Ovary (tissue), 9 donors: ENCODE results near the gene C6. TPM values are rescaled to one million over a fixed set of nuclear protein-coding genes. Genes with fewer than 3 reads are reported as not detected.

Experiments used
- DNase-seq, 5 donors: peaks; one replicate each; pipeline ENCODE4 v3.0.0-alpha.2; 2019 to 2020
- H3K27ac ChIP-seq, 2 donors: fragments of 200-600 bp; one replicate each; pipeline versions ENCODE4 v1.5.1 to v1.8.0; 2019 to 2022
- H3K27me3 ChIP-seq: fragments of 200-600 bp; one replicate; pipeline ENCODE4 v1.8.0; 2022
- H3K36me3 ChIP-seq: fragments of 200-600 bp; sonication (generic); one replicate; pipeline ENCODE4 v1.5.1; 2019
- H3K4me1 ChIP-seq: one replicate; pipeline ENCODE4 v1.8.1; 2013; ENCODE audit warnings: mild to moderate bottlenecking, moderate library complexity; ENCODE audit not compliant: insufficient read depth
- H3K4me3 ChIP-seq: fragments of 200-600 bp; sonication (generic); one replicate; pipeline ENCODE4 v1.5.1; 2017
- H3K9me3 ChIP-seq, 2 donors: fragments of 200-600 bp in 1 of 2; sonication (generic) in 1 of 2; one replicate each; pipeline versions ENCODE4 v1.5.1 to v1.8.1; 2013 to 2019; ENCODE audit warnings: mild to moderate bottlenecking in 1 of 2, moderate library complexity in 1 of 2
- CTCF ChIP-seq, 3 donors: fragments of 450-650 bp in 2 of 3; fragments of 200-600 bp in 1 of 3; IDR thresholded peaks; one replicate each; pipeline versions ENCODE4 v1.5.1 to v1.8.0; 2016 to 2022; ENCODE audit warnings: antibody characterized with exemption in 3 of 3, mild to moderate bottlenecking in 1 of 3
- EP300 ChIP-seq: sonication (generic); formaldehyde crosslinking; IDR thresholded peaks from one replicate; pipeline ENCODE4 v1.6.1; 2017; ENCODE audit warnings: antibody characterized with exemption
- POLR2A ChIP-seq: fragments of 450-650 bp; IDR thresholded peaks from one replicate; pipeline ENCODE4 v1.6.1; 2017; ENCODE audit warnings: antibody characterized with exemption, mild to moderate bottlenecking, moderate library complexity
- WGBS, 3 donors: extraction: QIAGEN DNeasy Blood & Tissue Kit in 1 of 3; methylation state at CpG; one replicate each; pipeline versions ENCODE4 v1.1.5 to v1.1.7; 2013 to 2017; 5-methylcytosine and 5-hydroxymethylcytosine counted together
- intact Hi-C, 4 donors: fragments of 100-400 bp; cut with DNase I; formaldehyde crosslinking; loops; one replicate each; pipeline versions ENCODE4 v1.11.0 to v1.15.1; 2022 to 2023
- polyA plus RNA-seq, 2 donors: library from polyadenylated mRNA; stranded (reverse); fragments of 200-250 nt in 1 of 2; fragments of 350-450 nt in 1 of 2; fragmentation: Illumina TruSeq in 1 of 2; extraction: RNeasy Lipid Tissue Mini Kit (QIAGEN cat#74804) in 1 of 2; gene quantifications; one replicate each; pipeline ENCODE4 v1.2.3, GENCODE V29; 2013 to 2014
- total RNA-seq, 7 donors: library from RNA; depleted of rRNA in 2 of 7; stranded (reverse); fragments of >200 nt in 2 of 7; fragmentation: NEBNext Ultra II Directional in 3 of 7; extraction: Animal tissue kit (Norgen Biotek cat#: 25700) in 3 of 7; gene quantifications; one replicate each; pipeline versions ENCODE4 v1.1.0 to v1.2.4, GENCODE V29; 2016 to 2023
- donor health status: DM: no; HTN: no; CAD: no; lungs with moderate emphysema.
- donor health status: DM: no; HTN: no; CAD: no.
- donor health status: Bipolar disorder and iron deficiency.
- donor health status: DM: yes; HTN: yes; CAD: no.
- donor health status: DM: no; HTN: no; CAD: no.
- donor health status: DM: yes; HTN: yes; CAD: no.

Gene C6
- total and polyA plus RNA-seq, 9 donors: 1.6 to 61.9 (median 7.4) TPM

GRCh38 chr5:41200506-41200905 is 12.8 kb downstream of the C6 start:
- no peak for DNase-seq
- Histone ChIP-seq H3K4me1 (peaks cover 2% of the 10 kb centered on the region), H3K27ac (no peak overlapping the region), H3K9me3 (no peaks in the 10 kb centered on the region), H3K4me3 (no peak overlapping the region), H3K27me3 (no peaks in the 10 kb centered on the region), H3K36me3 (no peaks in the 10 kb centered on the region)
- 88 to 95% (median 92%) methylated on average over 2 of the region's 2 CpGs for WGBS, 3 donors
- no peak for TF ChIP-seq CTCF (IDR thresholded peaks at IDR 0.05)
- TF ChIP-seq POLR2A: no peak
- TF ChIP-seq EP300: no peak
- intact Hi-C loops: no loop called here

GRCh38 chr5:41199660-41200059 is 13.7 kb downstream of the C6 start:
- Histone ChIP-seq H3K27me3 (no peaks in the 10 kb centered on the region), H3K36me3 (no peaks in the 10 kb centered on the region), H3K4me1 (peaks cover 2% of the 10 kb centered on the region), H3K4me3 (no peak overlapping the region), H3K9me3 (no peaks in the 10 kb centered on the region), H3K27ac (no peak overlapping the region)
- no peak for DNase-seq
- intact Hi-C loops: no loop called here
- TF ChIP-seq CTCF (IDR thresholded peaks at IDR 0.05) (no peak), EP300 (no peak), POLR2A (no peak)
- 66 to 81% (median 73%) methylated on average over 3 of the region's 3 CpGs for WGBS, 3 donors

- DNase-seq: no peak
- TF ChIP-seq POLR2A (no peak), CTCF (IDR thresholded peaks at IDR 0.05) (no peak), EP300 (no peak)
- intact Hi-C loops: no loop called here
- Histone ChIP-seq H3K27me3 (no peaks in the 10 kb centered on the region), H3K27ac (no peak overlapping the region), H3K4me1 (peaks cover 3% of the 10 kb centered on the region), H3K36me3 (no peaks in the 10 kb centered on the region), H3K9me3 (no peaks in the 10 kb centered on the region), H3K4me3 (no peak overlapping the region)
- 96 to 98% (median 98%) methylated on average over 2 of the region's 2 CpGs for WGBS, 3 donors
Measured at GRCh38 chr5:41196197-41196596, 17.1 kb downstream of the C6 start.

- no peak for DNase-seq
- Histone ChIP-seq H3K9me3 (no peaks in the 10 kb centered on the region), H3K4me3 (no peak overlapping the region), H3K4me1 (peaks cover 1% of the 10 kb centered on the region), H3K36me3 (no peaks in the 10 kb centered on the region), H3K27me3 (no peaks in the 10 kb centered on the region), H3K27ac (no peak overlapping the region)
- WGBS, 3 donors: 95 to 100% (median 100%) methylated on average over 1 of the region's 1 CpG
- intact Hi-C loops: no loop called here
- TF ChIP-seq CTCF (IDR thresholded peaks at IDR 0.05): no peak
- no peak for TF ChIP-seq POLR2A
- TF ChIP-seq EP300: no peak
Measured at GRCh38 chr5:41195228-41195627, 18.1 kb downstream of the C6 start.

GRCh38 chr5:41194339-41194738 is 19.0 kb downstream of the C6 start:
- TF ChIP-seq CTCF (IDR thresholded peaks at IDR 0.05) (no peak), EP300 (no peak), POLR2A (no peak)
- 73 to 83% (median 75%) methylated on average over 3 of the region's 3 CpGs for WGBS, 3 donors
- no peaks in the 10 kb centered on the region for H3K27me3 ChIP-seq
- H3K27ac ChIP-seq: no peak overlapping the region
- no peak for DNase-seq
- H3K4me1 ChIP-seq: peaks cover 1% of the 10 kb centered on the region
- H3K36me3 ChIP-seq: no peaks in the 10 kb centered on the region
- no peak overlapping the region for H3K4me3 ChIP-seq
- no peaks in the 10 kb centered on the region for H3K9me3 ChIP-seq
- intact Hi-C loops: no loop called here
